Small intestine (tissue), 16 donors: ENCODE data around the gene NRARP. TPM values are rescaled to one million over a fixed set of nuclear protein-coding genes. Genes with fewer than 3 reads are reported as not detected.

Experiments
- DNase-seq, 2 donors: peaks; one replicate each; pipeline versions ENCODE4 v3.0.0 to v3.0.0-alpha.2; 2013
- FAIRE-seq: peaks from 2 replicates; lab custom pipeline; 2012; peaks lifted over from hg19 to GRCh38; lab: Jason Lieb, UNC
- H3K27ac ChIP-seq, 3 donors: one replicate each; pipeline ENCODE4 v1.5.1; 2013; ENCODE audit warnings: low read length in 2 of 3, mild to moderate bottlenecking in 2 of 3, control low read depth in 1 of 3, inconsistent platforms in 1 of 3, low read depth in 1 of 3, moderate library complexity in 1 of 3
- H3K27me3 ChIP-seq, 3 donors: one replicate each; pipeline ENCODE4 v1.6.1; 2013; ENCODE audit warnings: low read length in 3 of 3, inconsistent platforms in 1 of 3; ENCODE audit not compliant: control insufficient read depth in 3 of 3, insufficient read depth in 3 of 3
- H3K36me3 ChIP-seq, 3 donors: one replicate each; pipeline ENCODE4 v1.6.1; 2013; ENCODE audit warnings: low read length in 3 of 3, inconsistent platforms in 1 of 3, low read depth in 1 of 3, mild to moderate bottlenecking in 1 of 3, moderate library complexity in 1 of 3; ENCODE audit not compliant: control insufficient read depth in 3 of 3, insufficient read depth in 2 of 3
- H3K4me1 ChIP-seq, 3 donors: one replicate each; pipeline ENCODE4 v1.6.1; 2013; ENCODE audit warnings: low read length in 2 of 3, inconsistent platforms in 1 of 3, low read depth in 1 of 3, mild to moderate bottlenecking in 1 of 3, moderate library complexity in 1 of 3; ENCODE audit not compliant: control insufficient read depth in 3 of 3, insufficient read depth in 2 of 3
- H3K4me3 ChIP-seq, 3 donors: one replicate each; pipeline ENCODE4 v1.5.1; 2013; ENCODE audit warnings: low read length in 3 of 3, control low read depth in 1 of 3, inconsistent platforms in 1 of 3, low read depth in 1 of 3, mild to moderate bottlenecking in 1 of 3, moderate library complexity in 1 of 3
- H3K9me3 ChIP-seq, 2 donors: one replicate each; pipeline ENCODE4 v1.6.1; 2013; ENCODE audit warnings: low read depth in 1 of 2, low read length in 1 of 2; ENCODE audit not compliant: control insufficient read depth in 2 of 2, insufficient read depth in 1 of 2
- WGBS, 3 donors: extraction: QIAGEN DNeasy Blood & Tissue Kit; methylation state at CpG; one replicate each; pipeline ENCODE4 v1.1.7; 2013; 5-methylcytosine and 5-hydroxymethylcytosine counted together
- long read RNA-seq, 10 donors: transcript quantifications; one replicate each; lab custom pipeline, GENCODE V29; 2026
- polyA plus RNA-seq, 4 donors: library from polyadenylated mRNA; stranded (reverse) in 3 of 4; unstranded in 1 of 4; fragments of 200-250 nt in 3 of 4; fragments of 120-200 nt in 1 of 4; gene quantifications; one replicate each; pipeline versions ENCODE4 v1.2.1 to v1.2.3, GENCODE V29; 2013
- donor health status: healthy with polysubstance abuse.
- donor health status: control.
- donor health status: control.
- donor health status: Bipolar disorder and iron deficiency.
- donor health status: healthy.

Gene NRARP
- polyA plus RNA-seq, result 10 to 100 TPM in 2 of 4 donors, 1 to 10 TPM in 2; 3.2 to 39.9 (median 8.9) TPM
- long read RNA-seq, donor 1, transcript NRARP-201 (1 exons, 1,770 nt), result major isoform, 42 of 42 reads
- long read RNA-seq, donor 1, partial matches to known transcripts, result 0 of 42 reads
- long read RNA-seq, donor 1, other reads (novel, unspliced or antisense), result 0 of 42 reads
- long read RNA-seq, donor 2, transcript NRARP-201 (1 exons, 1,770 nt), result major isoform, 15 of 15 reads
- long read RNA-seq, donor 2, partial matches to known transcripts, result 0 of 15 reads
- long read RNA-seq, donor 2, other reads (novel, unspliced or antisense), result 0 of 15 reads
- long read RNA-seq, donor 3, transcript NRARP-201 (1 exons, 1,770 nt), result major isoform, 36 of 36 reads
- long read RNA-seq, donor 3, partial matches to known transcripts, result 0 of 36 reads
- long read RNA-seq, donor 3, other reads (novel, unspliced or antisense), result 0 of 36 reads
- long read RNA-seq, donor 4, partial matches to known transcripts, result 0 of 3 reads
- long read RNA-seq, donor 4, other reads (novel, unspliced or antisense), result 0 of 3 reads
- long read RNA-seq, donor 5, transcript NRARP-201 (1 exons, 1,770 nt), result major isoform, 12 of 12 reads
- long read RNA-seq, donor 5, partial matches to known transcripts, result 0 of 12 reads
- long read RNA-seq, donor 5, other reads (novel, unspliced or antisense), result 0 of 12 reads
- long read RNA-seq, donor 6, transcript NRARP-201 (1 exons, 1,770 nt), result major isoform, 19 of 19 reads
- long read RNA-seq, donor 6, partial matches to known transcripts, result 0 of 19 reads
- long read RNA-seq, donor 6, other reads (novel, unspliced or antisense), result 0 of 19 reads
- long read RNA-seq, donor 7, result 0 reads
- long read RNA-seq, donor 8, partial matches to known transcripts, result 0 of 1 reads
- long read RNA-seq, donor 8, other reads (novel, unspliced or antisense), result 0 of 1 reads
- long read RNA-seq, donor 9, transcript NRARP-201 (1 exons, 1,770 nt), result major isoform, 8 of 8 reads
- long read RNA-seq, donor 9, partial matches to known transcripts, result 0 of 8 reads
- long read RNA-seq, donor 9, other reads (novel, unspliced or antisense), result 0 of 8 reads
- long read RNA-seq, donor 10, transcript NRARP-201 (1 exons, 1,770 nt), result major isoform, 19 of 19 reads
- long read RNA-seq, donor 10, partial matches to known transcripts, result 0 of 19 reads
- long read RNA-seq, donor 10, other reads (novel, unspliced or antisense), result 0 of 19 reads

GRCh38 chr9:137302118-137302448 lies at the start of gene NRARP:
Gene NRARP (minus strand): TSS chr9:137302271. CDS start chr9:137301928, 343 bp downstream.
- Histone ChIP-seq H3K9me3 (no peaks in the 10 kb centered on the region), H3K27me3 (no peaks in the 10 kb centered on the region), H3K36me3 (peaks cover 0 to 32% (median 0%) of the 10 kb centered on the region in 3 donors), H3K4me1 (peaks cover 5 to 65% (median 7%) of the 10 kb centered on the region in 3 donors), H3K4me3 (peak within 1 kb of the TSS; percentile 66 to 84 (median 66)), H3K27ac (peak within 1 kb of the TSS; percentile 66 to 98 (median 96))
- FAIRE-seq, result no peak
- DNase-seq, result peak; percentile 89 to 96
- 0 to 1% (median 0%) methylated on average over 15 to 60 of the region's 60 CpGs for WGBS, 3 donors

- H3K27me3 ChIP-seq, result no peaks in the 10 kb centered on the region
- FAIRE-seq, result no peak
- H3K27ac ChIP-seq, result no peak overlapping the region
- no peak for DNase-seq
- H3K4me3 ChIP-seq, result no peak overlapping the region
- H3K4me1 ChIP-seq, result peaks cover 0 to 16% (median 0%) of the 10 kb centered on the region in 3 donors
- H3K9me3 ChIP-seq, result peaks cover 0 to 24% of the 10 kb centered on the region in 2 donors
- H3K36me3 ChIP-seq, result peaks cover 0 to 54% (median 0%) of the 10 kb centered on the region in 3 donors
- 90 to 94% (median 93%) methylated on average over 27 to 30 of the region's 30 CpGs for WGBS, 3 donors
These were observed 48.9 kb upstream of the NRARP start for GRCh38 chr9:137350696-137351584.

- no peak for DNase-seq
- peak overlapping the region in 1 of 3 donors; percentile 86 for H3K27ac ChIP-seq
- H3K4me1 ChIP-seq, result peaks cover 0 to 16% (median 0%) of the 10 kb centered on the region in 3 donors
- H3K4me3 ChIP-seq, result no peak overlapping the region
- 88 to 94% (median 89%) methylated on average over 25 to 27 of the region's 27 CpGs for WGBS, 3 donors
- H3K9me3 ChIP-seq, result peaks cover 0 to 18% of the 10 kb centered on the region in 2 donors
- FAIRE-seq, result no peak
- no peaks in the 10 kb centered on the region for H3K27me3 ChIP-seq
- H3K36me3 ChIP-seq, result peaks cover 0 to 53% (median 0%) of the 10 kb centered on the region in 3 donors
These were observed 47.5 kb upstream of the NRARP start for GRCh38 chr9:137349471-137350033.

GRCh38 chr9:137348769-137349470 lies 46.8 kb upstream of the NRARP start:
- 57 to 73% (median 60%) methylated on average over 22 to 31 of the region's 31 CpGs for WGBS, 3 donors
- no peak for FAIRE-seq
- H3K36me3 ChIP-seq, result peaks cover 0 to 56% (median 0%) of the 10 kb centered on the region in 3 donors

GRCh38 chr9:137347928-137348327 lies 45.9 kb upstream of the NRARP start:
- no peak for FAIRE-seq
- peak overlapping the region in 1 of 3 donors; percentile 33 for H3K27ac ChIP-seq
- H3K9me3 ChIP-seq, result peaks cover 0 to 18% of the 10 kb centered on the region in 2 donors
- peaks cover 0 to 16% (median 0%) of the 10 kb centered on the region in 3 donors for H3K4me1 ChIP-seq
- no peak overlapping the region for H3K4me3 ChIP-seq
- WGBS, 3 donors, result 94 to 97% (median 95%) methylated on average over 7 to 13 of the region's 13 CpGs
- H3K27me3 ChIP-seq, result no peaks in the 10 kb centered on the region
- DNase-seq, result no peak
- H3K36me3 ChIP-seq, result peaks cover 0 to 52% (median 0%) of the 10 kb centered on the region in 3 donors

More at GRCh38 chr9:137348769-137349470, 46.8 kb upstream of the NRARP start:
- H3K27me3 ChIP-seq, result no peaks in the 10 kb centered on the region
- H3K27ac ChIP-seq, result peak overlapping the region in 1 of 3 donors; percentile 86
- peak in 1 of 2 donors; percentile 89 for DNase-seq
- peaks cover 0 to 18% of the 10 kb centered on the region in 2 donors for H3K9me3 ChIP-seq
- H3K4me1 ChIP-seq, result peaks cover 0 to 16% (median 0%) of the 10 kb centered on the region in 3 donors
- no peak overlapping the region for H3K4me3 ChIP-seq

- Histone ChIP-seq H3K4me1 (peaks cover 0 to 11% (median 0%) of the 10 kb centered on the region in 3 donors), H3K9me3 (peaks cover 0 to 20% of the 10 kb centered on the region in 2 donors), H3K27me3 (no peaks in the 10 kb centered on the region), H3K27ac (no peak overlapping the region), H3K4me3 (no peak overlapping the region), H3K36me3 (peaks cover 0 to 25% (median 0%) of the 10 kb centered on the region in 3 donors)
- no peak for FAIRE-seq
- WGBS, 3 donors, result 78 to 82% (median 79%) methylated on average over 7 of the region's 7 CpGs
- DNase-seq, result no peak
These were observed 40.4 kb upstream of the NRARP start for GRCh38 chr9:137342482-137342881.
